Measurements from ENCODE around the gene CMTR1. TPM values are rescaled to one million over a fixed set of nuclear protein-coding genes. Genes with fewer than 3 reads are reported as not detected.
"Not testable (repeated sequence)": the region's sequence is repeated elsewhere in the genome, so short reads cannot be mapped to it uniquely, and the experiment has no call there.

CMTR1 gene
- total RNA-seq, 1 experiment from 2014 or later, result 37.7 TPM

GRCh38 chr6:37399795-37400490 is 33.1 kb upstream of the CMTR1 start:
- CTCF ChIA-PET, result no interaction called here
- intact Hi-C loops (cut with micrococcal nuclease; ENCODE audit: unreplicated experiment), result no loop called here

GRCh38 chr6:37401658-37402057 is 31.4 kb upstream of the CMTR1 start:
- POLR2A ChIA-PET; in situ Hi-C loops (cut with HindIII; ENCODE audit: low pct_unique_long_range_greater_than_20kb, low sequenced_read_pairs); H3K9me3 ChIP-seq (ENCODE audit: control insufficient read depth, insufficient read depth, low read depth, low read length); intact Hi-C loops (cut with micrococcal nuclease; ENCODE audit: unreplicated experiment); CTCF ChIA-PET; ATAC-seq; H3K4me3 ChIP-seq (ENCODE audit: low read depth in 2 of 2, low read length in 2 of 2); H3K4me1 ChIP-seq (ENCODE audit: control insufficient read depth, insufficient read depth, low read length); H3K36me3 ChIP-seq (ENCODE audit: control insufficient read depth, insufficient read depth, low read length); H3K27me3 ChIP-seq (ENCODE audit: control insufficient read depth, insufficient read depth, low read length); H3K27ac ChIP-seq (ENCODE audit: low read length); DNase-seq (ENCODE audit: low read depth, low spot score); BruUV-seq (replicated peaks): not testable (repeated sequence)

More at GRCh38 chr6:37399795-37400490, 33.1 kb upstream of the CMTR1 start:
- in situ Hi-C loops (cut with HindIII; ENCODE audit: low pct_unique_long_range_greater_than_20kb, low sequenced_read_pairs), result no loop called here
- H3K4me3 ChIP-seq (ENCODE audit: low read depth in 2 of 2, low read length in 2 of 2), result no peak overlapping the region
- no peaks in the 10 kb centered on the region for H3K4me1 ChIP-seq (ENCODE audit: control insufficient read depth, insufficient read depth, low read length)
- ATAC-seq (no peak), DNase-seq (ENCODE audit: low read depth, low spot score) (no peak)
- no peak for TF ChIP-seq REST (IDR thresholded peaks at IDR 0.05; ENCODE audit: insufficient read depth in 1 of 2, low read depth in 2 of 2, low read length in 1 of 2)
- no peak for TF ChIP-seq TCF7L2 (IDR thresholded peaks at IDR 0.05; ENCODE audit: low read depth, low read length)
- TF ChIP-seq POLR2AphosphoS5 (IDR thresholded peaks at IDR 0.05; ENCODE audit: low read depth, low read length), result no peak
- TF ChIP-seq CTCF (IDR thresholded peaks at IDR 0.05), result no peak
- TF ChIP-seq SIN3A (IDR thresholded peaks at IDR 0.05; ENCODE audit: borderline replicate concordance, insufficient read depth, low read depth, low read length), result no peak
- H3K27ac ChIP-seq (ENCODE audit: low read length), result no peak overlapping the region
- BruUV-seq (replicated peaks), result no TSS peak
- H3K27me3 ChIP-seq (ENCODE audit: control insufficient read depth, insufficient read depth, low read length), result no peaks in the 10 kb centered on the region
- POLR2A ChIA-PET, result no interaction called here
- H3K9me3 ChIP-seq (ENCODE audit: control insufficient read depth, insufficient read depth, low read depth, low read length), result no peaks in the 10 kb centered on the region
- H3K36me3 ChIP-seq (ENCODE audit: control insufficient read depth, insufficient read depth, low read length), result no peaks in the 10 kb centered on the region

- BruUV-seq (replicated peaks), result no TSS peak
- H3K4me1 ChIP-seq (ENCODE audit: control insufficient read depth, insufficient read depth, low read length), result no peaks in the 10 kb centered on the region
- in situ Hi-C loops (cut with HindIII; ENCODE audit: low pct_unique_long_range_greater_than_20kb, low sequenced_read_pairs), result no loop called here
- H3K27me3 ChIP-seq (ENCODE audit: control insufficient read depth, insufficient read depth, low read length), result peaks cover 3% of the 10 kb centered on the region; the same call in 1 of the 2 replicates
- H3K9me3 ChIP-seq (ENCODE audit: control insufficient read depth, insufficient read depth, low read depth, low read length), result no peaks in the 10 kb centered on the region
- POLR2A ChIA-PET, result no interaction called here
- DNase-seq (ENCODE audit: low read depth, low spot score), result no peak
- intact Hi-C loops (cut with micrococcal nuclease; ENCODE audit: unreplicated experiment), result no loop called here
- CTCF ChIA-PET, result no interaction called here
- H3K27ac ChIP-seq (ENCODE audit: low read length), result no peak overlapping the region
- H3K36me3 ChIP-seq (ENCODE audit: control insufficient read depth, insufficient read depth, low read length), result no peaks in the 10 kb centered on the region
- no peak overlapping the region for H3K4me3 ChIP-seq (ENCODE audit: low read depth in 2 of 2, low read length in 2 of 2)
- TF ChIP-seq REST (IDR thresholded peaks at IDR 0.05; ENCODE audit: insufficient read depth in 1 of 2, low read depth in 2 of 2, low read length in 1 of 2), result no peak
- no peak for TF ChIP-seq POLR2AphosphoS5 (IDR thresholded peaks at IDR 0.05; ENCODE audit: low read depth, low read length)
- no peak for TF ChIP-seq TCF7L2 (IDR thresholded peaks at IDR 0.05; ENCODE audit: low read depth, low read length)
- TF ChIP-seq CTCF (IDR thresholded peaks at IDR 0.05), result no peak
- no peak for TF ChIP-seq SIN3A (IDR thresholded peaks at IDR 0.05; ENCODE audit: borderline replicate concordance, insufficient read depth, low read depth, low read length)
- no peak for ATAC-seq
Observed at GRCh38 chr6:37406726-37407341, 26.2 kb upstream of the CMTR1 start.

All from Panc1 (cell line).